ENCODE data around the gene HEPHL1. TPM values are rescaled to one million over a fixed set of nuclear protein-coding genes. Genes with fewer than 3 reads are reported as not detected.

HEPHL1 gene
- total RNA-seq, 1 donor from 2014 or later: 0.02 TPM

DNA sequence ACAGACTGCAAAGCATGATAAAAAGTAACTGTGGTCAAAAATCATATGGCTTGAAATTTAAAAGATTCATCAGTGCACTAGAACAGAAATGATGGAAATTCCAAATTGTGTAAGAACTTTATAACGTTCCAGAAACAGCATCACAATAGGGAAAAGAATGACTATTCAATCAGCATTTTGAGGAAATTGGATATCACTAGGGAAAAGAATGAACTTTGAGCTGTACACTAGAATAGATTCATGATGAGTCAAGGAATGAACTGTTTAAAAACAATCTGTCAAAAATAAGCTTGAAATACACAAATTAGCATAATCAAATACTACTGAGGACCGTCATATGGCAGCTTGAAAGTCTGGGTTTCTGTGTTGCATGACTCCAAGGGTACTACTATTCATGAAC is 20.5 kb upstream of the HEPHL1 start:
- H3K4me3 ChIP-seq: no peak overlapping the region
- no peak overlapping the region for H3K9ac ChIP-seq
- no peak overlapping the region for H2AFZ ChIP-seq (replicated peaks)
- Mint-ChIP-seq H3K4me1 (no peaks in the 10 kb centered on the region), H3K27me3 (ENCODE audit: insufficient read depth, low read depth) (no peaks in the 10 kb centered on the region), H3K36me3 (no peaks in the 10 kb centered on the region), H3K4me3 (no peak overlapping the region), H3K9me3 (peaks cover 3% of the 10 kb centered on the region), H3K27ac (no peak overlapping the region)
- no peak for TF ChIP-seq EZH2 (IDR thresholded peaks at IDR 0.05)
- no peak for TF ChIP-seq EZH2phosphoT487 (IDR thresholded peaks at IDR 0.05)
- TF ChIP-seq, protein P1, sequence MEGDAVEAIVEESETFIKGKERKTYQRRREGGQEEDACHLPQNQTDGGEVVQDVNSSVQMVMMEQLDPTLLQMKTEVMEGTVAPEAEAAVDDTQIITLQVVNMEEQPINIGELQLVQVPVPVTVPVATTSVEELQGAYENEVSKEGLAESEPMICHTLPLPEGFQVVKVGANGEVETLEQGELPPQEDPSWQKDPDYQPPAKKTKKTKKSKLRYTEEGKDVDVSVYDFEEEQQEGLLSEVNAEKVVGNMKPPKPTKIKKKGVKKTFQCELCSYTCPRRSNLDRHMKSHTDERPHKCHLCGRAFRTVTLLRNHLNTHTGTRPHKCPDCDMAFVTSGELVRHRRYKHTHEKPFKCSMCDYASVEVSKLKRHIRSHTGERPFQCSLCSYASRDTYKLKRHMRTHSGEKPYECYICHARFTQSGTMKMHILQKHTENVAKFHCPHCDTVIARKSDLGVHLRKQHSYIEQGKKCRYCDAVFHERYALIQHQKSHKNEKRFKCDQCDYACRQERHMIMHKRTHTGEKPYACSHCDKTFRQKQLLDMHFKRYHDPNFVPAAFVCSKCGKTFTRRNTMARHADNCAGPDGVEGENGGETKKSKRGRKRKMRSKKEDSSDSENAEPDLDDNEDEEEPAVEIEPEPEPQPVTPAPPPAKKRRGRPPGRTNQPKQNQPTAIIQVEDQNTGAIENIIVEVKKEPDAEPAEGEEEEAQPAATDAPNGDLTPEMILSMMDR (IDR thresholded peaks at IDR 0.05): no peak
- no peaks in the 10 kb centered on the region for H3K4me1 ChIP-seq
- H3K27me3 ChIP-seq: no peaks in the 10 kb centered on the region
- H3K4me2 ChIP-seq: no peak overlapping the region
- H4K20me1 ChIP-seq (ENCODE audit: low read depth): no peaks in the 10 kb centered on the region
- H3K9me3 ChIP-seq (ENCODE audit: low read depth): no peaks in the 10 kb centered on the region
- H3K27ac ChIP-seq: no peak overlapping the region
- H3K36me3 ChIP-seq: no peaks in the 10 kb centered on the region
- no peaks in the 10 kb centered on the region for H3F3A ChIP-seq (ENCODE audit: low read depth)
- no peaks in the 10 kb centered on the region for H3K79me2 ChIP-seq (ENCODE audit: low read depth)
- DNase-seq (ENCODE audit: low spot score): no peak

DNA sequence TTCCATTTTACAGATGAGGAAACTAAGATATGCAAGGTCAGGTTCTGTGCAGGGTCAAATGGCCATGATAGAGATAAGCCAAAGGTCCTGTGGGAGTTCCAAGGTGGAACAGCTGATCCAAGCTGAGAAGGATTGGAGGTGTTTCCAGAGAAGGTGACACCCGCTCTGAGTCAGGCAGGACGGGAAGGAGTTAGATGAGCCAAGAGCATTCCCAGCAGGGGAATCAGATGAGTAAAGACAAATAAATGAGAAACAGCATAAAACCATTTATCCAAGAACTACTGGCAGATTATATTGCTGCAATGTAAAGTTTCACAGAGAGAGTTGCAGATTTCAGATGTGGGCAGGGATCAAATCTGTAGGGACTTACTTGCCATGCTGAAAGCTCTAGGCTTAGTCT is 18.9 kb upstream of the HEPHL1 start:
- H3K27me3 ChIP-seq: no peaks in the 10 kb centered on the region
- H3K9me3 ChIP-seq (ENCODE audit: low read depth): no peaks in the 10 kb centered on the region
- no peaks in the 10 kb centered on the region for H3K36me3 ChIP-seq
- no peaks in the 10 kb centered on the region for H3K36me3 Mint-ChIP-seq
- H3K4me3 ChIP-seq: no peak overlapping the region
- H3K27ac ChIP-seq: no peak overlapping the region
- no peaks in the 10 kb centered on the region for H3K27me3 Mint-ChIP-seq (ENCODE audit: insufficient read depth, low read depth)
- no peak overlapping the region for H3K4me2 ChIP-seq
- peaks cover 3% of the 10 kb centered on the region for H3K9me3 Mint-ChIP-seq
- H3K27ac Mint-ChIP-seq: no peak overlapping the region
- no peak overlapping the region for H3K4me3 Mint-ChIP-seq
- no peak for DNase-seq (ENCODE audit: low spot score)
- no peaks in the 10 kb centered on the region for H3K79me2 ChIP-seq (ENCODE audit: low read depth)
- TF ChIP-seq EZH2phosphoT487 (IDR thresholded peaks at IDR 0.05) (no peak), EZH2 (IDR thresholded peaks at IDR 0.05) (no peak)
- TF ChIP-seq, protein P1 (IDR thresholded peaks at IDR 0.05): no peak
- H3F3A ChIP-seq (ENCODE audit: low read depth): no peaks in the 10 kb centered on the region
- H2AFZ ChIP-seq (replicated peaks): no peak overlapping the region
- H4K20me1 ChIP-seq (ENCODE audit: low read depth): no peaks in the 10 kb centered on the region
- H3K4me1 ChIP-seq: no peaks in the 10 kb centered on the region
- H3K9ac ChIP-seq: no peak overlapping the region
- no peaks in the 10 kb centered on the region for H3K4me1 Mint-ChIP-seq

DNA sequence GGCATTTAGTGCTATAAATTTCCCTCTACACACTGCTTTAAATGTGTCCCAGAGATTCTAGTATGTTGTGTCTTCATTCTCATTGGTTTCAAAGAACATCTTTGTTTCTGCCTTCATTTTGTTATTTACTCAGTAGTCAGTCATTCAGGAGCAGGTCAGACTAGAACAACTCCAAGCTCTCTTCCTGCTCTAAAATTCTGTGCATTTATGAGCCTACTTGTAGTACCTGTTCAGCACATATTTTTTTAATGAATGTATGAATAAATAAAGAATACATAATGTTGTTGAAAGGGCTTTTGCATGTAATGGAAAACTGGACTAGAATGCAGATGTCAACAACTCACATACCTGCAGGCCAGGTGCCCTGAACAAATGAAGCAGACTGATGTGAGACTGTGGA is 13.7 kb upstream of the HEPHL1 start:
- Mint-ChIP-seq H3K36me3 (no peaks in the 10 kb centered on the region), H3K27ac (no peak overlapping the region), H3K4me3 (no peak overlapping the region), H3K4me1 (no peaks in the 10 kb centered on the region), H3K27me3 (ENCODE audit: insufficient read depth, low read depth) (peaks cover 3% of the 10 kb centered on the region), H3K9me3 (no peaks in the 10 kb centered on the region)
- Histone ChIP-seq H3K79me2 (ENCODE audit: low read depth) (no peaks in the 10 kb centered on the region), H3K36me3 (no peaks in the 10 kb centered on the region), H3K4me2 (no peak overlapping the region), H3K27me3 (no peaks in the 10 kb centered on the region), H4K20me1 (ENCODE audit: low read depth) (no peaks in the 10 kb centered on the region), H3F3A (ENCODE audit: low read depth) (no peaks in the 10 kb centered on the region), H3K4me3 (no peak overlapping the region), H3K4me1 (no peaks in the 10 kb centered on the region), H3K9ac (no peak overlapping the region), H3K27ac (no peak overlapping the region), H2AFZ (replicated peaks) (no peak overlapping the region), H3K9me3 (ENCODE audit: low read depth) (no peaks in the 10 kb centered on the region)
- no peak for DNase-seq (ENCODE audit: low spot score)
- TF ChIP-seq, protein P1 (IDR thresholded peaks at IDR 0.05): no peak
- no peak for TF ChIP-seq EZH2phosphoT487 (IDR thresholded peaks at IDR 0.05)
- TF ChIP-seq EZH2 (IDR thresholded peaks at IDR 0.05): no peak

Data from neural progenitor cell (in vitro differentiated cells).